IgD-negative memory B cell (primary cell): Measurements from ENCODE around the gene CDKN1B. TPM values are rescaled to one million over a fixed set of nuclear protein-coding genes. Genes with fewer than 3 reads are reported as not detected.

ENCODE experiments used
- H3K27ac Mint-ChIP-seq, 3 donors: one replicate each; pipeline ENCODE4 v1.8.0; 2020 to 2022; ENCODE audit warnings: mild to moderate bottlenecking in 3 of 3, mixed read lengths in 3 of 3, moderate library complexity in 1 of 3
- H3K27me3 Mint-ChIP-seq: one replicate; pipeline ENCODE4 v1.8.0; 2021; ENCODE audit warnings: mixed read lengths
- H3K36me3 Mint-ChIP-seq: one replicate; pipeline ENCODE4 v1.8.0; 2020; ENCODE audit warnings: mild to moderate bottlenecking, mixed read lengths
- H3K4me1 Mint-ChIP-seq, 3 donors: one replicate each; pipeline ENCODE4 v1.8.0; 2020 to 2022; ENCODE audit warnings: mixed read lengths in 3 of 3, mild to moderate bottlenecking in 1 of 3
- H3K4me3 Mint-ChIP-seq, 4 donors: one replicate each; pipeline ENCODE4 v1.8.0; 2020 to 2022; ENCODE audit warnings: mild to moderate bottlenecking in 4 of 4, mixed read lengths in 4 of 4, moderate library complexity in 3 of 4
- H3K9me3 Mint-ChIP-seq, 3 donors: one replicate each; pipeline ENCODE4 v1.8.0; 2020 to 2021; ENCODE audit warnings: mixed read lengths in 3 of 3, mild to moderate bottlenecking in 1 of 3
- polyA plus RNA-seq: library from polyadenylated mRNA; unstranded; fragments of 300-500 nt; fragmentation: Illumina TruSeq; gene quantifications from one replicate; pipeline ENCODE4 v1.2.3, GENCODE V29; 2021

The CDKN1B gene
- polyA plus RNA-seq, 1 donor from 2014 or later, result 12.5 TPM

- no peaks in the 10 kb centered on the region for H3K9me3 Mint-ChIP-seq
- peak overlapping the region; percentile 88 to 97 (median 94) for H3K4me3 Mint-ChIP-seq
- peaks cover 38 to 47% (median 44%) of the 10 kb centered on the region in 3 donors for H3K4me1 Mint-ChIP-seq
- H3K27me3 Mint-ChIP-seq, result no peaks in the 10 kb centered on the region
- H3K36me3 Mint-ChIP-seq, result peaks cover 18% of the 10 kb centered on the region
- H3K27ac Mint-ChIP-seq, result peak overlapping the region; percentile 95 to 98 (median 96)
These were observed 896 bp upstream of the CDKN1B start for GRCh38 chr12:12716151-12716792.

GRCh38 chr12:12717586-12718380 is 615 bp downstream of the CDKN1B start:
- Mint-ChIP-seq H3K9me3 (no peaks in the 10 kb centered on the region), H3K4me1 (peaks cover 40 to 48% (median 46%) of the 10 kb centered on the region in 3 donors), H3K27me3 (no peaks in the 10 kb centered on the region), H3K36me3 (peaks cover 18% of the 10 kb centered on the region), H3K4me3 (peak overlapping the region; percentile 92 to 99 (median 98)), H3K27ac (peak overlapping the region; percentile 95 to 98 (median 96))

- Mint-ChIP-seq H3K27me3 (no peaks in the 10 kb centered on the region), H3K36me3 (peaks cover 18% of the 10 kb centered on the region), H3K9me3 (no peaks in the 10 kb centered on the region), H3K4me1 (peaks cover 39 to 49% (median 44%) of the 10 kb centered on the region in 3 donors), H3K4me3 (peak overlapping the region; percentile 92 to 99 (median 98)), H3K27ac (peak overlapping the region; percentile 95 to 98 (median 96))
These were observed 1.2 kb downstream of the CDKN1B start for GRCh38 chr12:12718381-12718759.

- Mint-ChIP-seq H3K4me3 (peak overlapping the region; percentile 92 to 99 (median 98)), H3K36me3 (peaks cover 18% of the 10 kb centered on the region), H3K9me3 (no peaks in the 10 kb centered on the region), H3K27me3 (no peaks in the 10 kb centered on the region), H3K4me1 (peaks cover 36 to 47% (median 39%) of the 10 kb centered on the region in 3 donors), H3K27ac (peak overlapping the region; percentile 95 to 98 (median 96))
These were observed 1.7 kb downstream of the CDKN1B start for GRCh38 chr12:12718853-12719252.

GRCh38 chr12:12719496-12719895 is 2.3 kb downstream of the CDKN1B start:
- Mint-ChIP-seq H3K4me3 (peak overlapping the region; percentile 92 to 99 (median 98)), H3K27ac (peak overlapping the region; percentile 95 to 98 (median 96)), H3K27me3 (no peaks in the 10 kb centered on the region), H3K36me3 (peaks cover 18% of the 10 kb centered on the region), H3K9me3 (no peaks in the 10 kb centered on the region), H3K4me1 (peaks cover 32 to 41% (median 36%) of the 10 kb centered on the region in 3 donors)

GRCh38 chr12:12720052-12720451 is 2.9 kb downstream of the CDKN1B start:
- H3K27me3 Mint-ChIP-seq, result no peaks in the 10 kb centered on the region
- H3K4me1 Mint-ChIP-seq, result peaks cover 30 to 36% (median 33%) of the 10 kb centered on the region in 3 donors
- peaks cover 18% of the 10 kb centered on the region for H3K36me3 Mint-ChIP-seq
- H3K9me3 Mint-ChIP-seq, result no peaks in the 10 kb centered on the region
- peak overlapping the region; percentile 92 to 99 (median 98) for H3K4me3 Mint-ChIP-seq
- peak overlapping the region; percentile 67 to 98 (median 95) for H3K27ac Mint-ChIP-seq

- Mint-ChIP-seq H3K4me1 (peaks cover 24 to 36% (median 28%) of the 10 kb centered on the region in 3 donors), H3K27ac (peak overlapping the region; percentile 86 to 98 (median 95)), H3K36me3 (peaks cover 20% of the 10 kb centered on the region), H3K9me3 (no peaks in the 10 kb centered on the region), H3K4me3 (peak overlapping the region; percentile 72 to 99 (median 96)), H3K27me3 (no peaks in the 10 kb centered on the region)
These were observed 3.5 kb downstream of the CDKN1B start for GRCh38 chr12:12720672-12721161.

- Mint-ChIP-seq H3K9me3 (no peaks in the 10 kb centered on the region), H3K4me1 (peaks cover 21 to 37% (median 25%) of the 10 kb centered on the region in 3 donors), H3K4me3 (peak overlapping the region; percentile 72 to 99 (median 96)), H3K27me3 (no peaks in the 10 kb centered on the region), H3K27ac (peak overlapping the region; percentile 86 to 98 (median 95)), H3K36me3 (peaks cover 20% of the 10 kb centered on the region)
These were observed 4.1 kb downstream of the CDKN1B start for GRCh38 chr12:12721176-12721751.

- H3K4me3 Mint-ChIP-seq, result peak overlapping the region; percentile 93 to 99 (median 98)
- no peaks in the 10 kb centered on the region for H3K9me3 Mint-ChIP-seq
- peaks cover 27 to 42% (median 31%) of the 10 kb centered on the region in 3 donors for H3K4me1 Mint-ChIP-seq
- H3K27me3 Mint-ChIP-seq, result no peaks in the 10 kb centered on the region
- H3K27ac Mint-ChIP-seq, result peak overlapping the region; percentile 96 to 100 (median 98)
- peaks cover 20% of the 10 kb centered on the region for H3K36me3 Mint-ChIP-seq
These were observed 4.8 kb downstream of the CDKN1B start for GRCh38 chr12:12721814-12722434.

- H3K36me3 Mint-ChIP-seq, result peaks cover 20% of the 10 kb centered on the region
These were observed 5.4 kb downstream of the CDKN1B start for GRCh38 chr12:12722435-12723148.

GRCh38 chr12:12723149-12723680 is 6.0 kb downstream of the CDKN1B start:
- peak overlapping the region; percentile 93 to 99 (median 97) for H3K4me3 Mint-ChIP-seq
- H3K36me3 Mint-ChIP-seq, result peaks cover 19% of the 10 kb centered on the region
- H3K27me3 Mint-ChIP-seq, result no peaks in the 10 kb centered on the region
- H3K27ac Mint-ChIP-seq, result peak overlapping the region; percentile 96 to 100 (median 98)
- H3K9me3 Mint-ChIP-seq, result no peaks in the 10 kb centered on the region
- H3K4me1 Mint-ChIP-seq, result peaks cover 28 to 42% (median 33%) of the 10 kb centered on the region in 3 donors

More at GRCh38 chr12:12722435-12723148, 5.4 kb downstream of the CDKN1B start:
- H3K27ac Mint-ChIP-seq, result peak overlapping the region; percentile 96 to 100 (median 98)
- H3K9me3 Mint-ChIP-seq, result no peaks in the 10 kb centered on the region
- H3K4me1 Mint-ChIP-seq, result peaks cover 28 to 42% (median 32%) of the 10 kb centered on the region in 3 donors
- H3K4me3 Mint-ChIP-seq, result peak overlapping the region; percentile 93 to 99 (median 97)
- no peaks in the 10 kb centered on the region for H3K27me3 Mint-ChIP-seq

GRCh38 chr12:12723681-12724420 is 6.7 kb downstream of the CDKN1B start:
- peaks cover 32 to 47% (median 36%) of the 10 kb centered on the region in 3 donors for H3K4me1 Mint-ChIP-seq
- H3K27me3 Mint-ChIP-seq, result no peaks in the 10 kb centered on the region
- peaks cover 15% of the 10 kb centered on the region for H3K36me3 Mint-ChIP-seq
- peak overlapping the region; percentile 96 to 100 (median 98) for H3K27ac Mint-ChIP-seq
- H3K4me3 Mint-ChIP-seq, result peak overlapping the region; percentile 93 to 99 (median 97)
- H3K9me3 Mint-ChIP-seq, result no peaks in the 10 kb centered on the region
